WTC11 (cell line): Measurements from ENCODE around the gene NLRP5. TPM values are rescaled to one million over a fixed set of nuclear protein-coding genes. Genes with fewer than 3 reads are reported as not detected.

Source experiments
- ATAC-seq: fragments of 200-7000 bp; cut with Tn5 transposase; 2 replicates; pipeline ENCODE4 v1.10.0; 2021; ENCODE audit warnings: mild to moderate bottlenecking, moderate library complexity
- CTCF ChIA-PET: fragments of 300-600 bp; sonication (Branson Sonifier 250); formaldehyde crosslinking; loops from one replicate; lab custom pipeline; 2021; ENCODE audit warnings: antibody characterized with exemption; lab: Charles Lee
- POLR2A ChIA-PET: fragments of 350-600 bp; sonication (Branson Sonifier 250); formaldehyde crosslinking; loops from one replicate; lab custom pipeline; 2021; ENCODE audit warnings: antibody characterized with exemption; lab: Charles Lee
- DNase-seq: peaks from one replicate; pipeline ENCODE4 v3.0.0; 2021; ENCODE audit warnings: low spot score
- H3K27ac Mint-ChIP-seq: 2 replicates; pipeline ENCODE4 v1.8.0; 2021; ENCODE audit warnings: mixed read lengths
- H3K27me3 Mint-ChIP-seq: 2 replicates; pipeline ENCODE4 v1.8.0; 2021; ENCODE audit warnings: low read depth, mild to moderate bottlenecking, moderate library complexity, mixed read lengths
- H3K36me3 Mint-ChIP-seq: 2 replicates; pipeline ENCODE4 v1.8.0; 2021; ENCODE audit warnings: mixed read lengths
- H3K4me1 Mint-ChIP-seq: 2 replicates; pipeline ENCODE4 v1.8.0; 2022; ENCODE audit warnings: mixed read lengths
- H3K4me3 Mint-ChIP-seq: 2 replicates; pipeline ENCODE4 v1.8.0; 2021; ENCODE audit warnings: mild to moderate bottlenecking, moderate library complexity, mixed read lengths
- H3K9me3 Mint-ChIP-seq: 2 replicates; pipeline ENCODE4 v1.8.0; 2021; ENCODE audit warnings: mixed read lengths
- ZNF138 ChIP-seq: sonication (generic); formaldehyde crosslinking; conservative IDR thresholded peaks from 2 replicates; pipeline ENCODE4 v1.8.1; 2022; ENCODE audit warnings: mild to moderate bottlenecking, moderate library complexity, missing genetic modification reagents
- ZNF423 ChIP-seq: fragments of 250-450 bp; sonication (Bioruptor Pico); IDR thresholded peaks from 2 replicates; pipeline ENCODE4 v2.1.2; 2022; ENCODE audit warnings: mild to moderate bottlenecking, moderate library complexity
- total RNA-seq: library from RNA; stranded (reverse); gene quantifications from 3 replicates; pipeline ENCODE4 v1.2.3, GENCODE V29; 2021

NLRP5 gene
- total RNA-seq, 1 experiment from 2014 or later = not detected

DNA sequence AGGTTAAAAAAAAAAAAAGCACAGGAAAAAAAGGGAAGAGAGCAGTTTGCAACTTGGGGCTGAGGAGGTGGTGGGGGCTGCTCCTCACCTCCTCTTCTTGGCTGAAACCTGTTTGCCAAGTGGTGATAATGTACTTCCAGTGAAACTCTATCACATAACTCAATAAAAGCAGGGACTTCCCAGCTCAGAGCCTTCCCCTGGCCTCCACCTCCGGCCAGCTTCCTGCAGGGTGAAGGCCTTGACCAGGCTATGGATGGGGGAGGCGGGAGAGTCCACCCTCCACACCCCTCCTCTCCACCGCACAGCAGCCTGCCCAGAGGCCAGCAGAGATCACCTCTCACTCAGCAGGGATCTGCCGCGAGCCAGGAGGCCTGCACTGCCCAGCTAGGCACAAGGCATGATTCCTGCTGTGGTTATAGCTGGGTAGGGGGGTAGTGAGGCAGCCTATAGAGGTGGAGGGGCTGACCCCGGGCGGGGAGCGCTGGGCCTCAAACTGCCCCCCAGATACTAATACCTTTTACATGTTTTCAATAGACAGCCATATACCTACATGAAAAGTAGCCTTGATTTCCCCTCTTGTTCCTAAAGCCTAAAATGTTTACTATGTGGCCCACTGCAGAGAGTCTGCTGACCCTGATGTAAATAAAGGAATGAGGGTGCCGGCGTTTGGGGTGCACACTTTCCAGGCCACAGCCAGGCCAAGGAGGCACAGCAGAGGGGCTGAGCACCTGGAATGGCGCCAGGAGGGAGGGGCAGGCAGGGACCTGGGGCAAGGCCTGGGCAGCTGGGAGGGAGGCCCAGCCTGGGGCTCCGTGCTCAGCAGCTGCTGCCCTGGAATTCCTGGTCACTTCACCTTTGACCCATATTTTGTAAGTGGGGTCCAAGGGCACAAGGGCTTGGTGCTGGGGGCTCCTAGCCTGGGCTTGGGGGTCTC lies 124.2 kb downstream of the NLRP5 start:
- CTCF ChIA-PET = interaction anchor here (0.5 to 2.7 kb wide), 6 partner anchors 26 to 1491 kb away, joined by 3 to 10 read pairs (median 3); no protein-coding TSS in a partner anchor
- H3K27me3 Mint-ChIP-seq = no peaks in the 10 kb centered on the region
- H3K4me3 Mint-ChIP-seq = no peak overlapping the region
- TF ChIP-seq ZNF138 (CRISPR knock-in tag) = no peak
- TF ChIP-seq ZNF423 (CRISPR knock-in tag) = peak; percentile 18; the same call in 1 of the 2 replicates
- POLR2A ChIA-PET = interaction anchor here (1.5 to 1.6 kb wide), 2 partner anchors 10 to 30 kb away, joined by 3 to 4 read pairs; partner anchors contain the start of gene ZNF787
- H3K9me3 Mint-ChIP-seq = no peaks in the 10 kb centered on the region
- no peak for DNase-seq
- no peaks in the 10 kb centered on the region for H3K36me3 Mint-ChIP-seq
- no peak for ATAC-seq
- peak overlapping the region; percentile 59 for H3K27ac Mint-ChIP-seq
- H3K4me1 Mint-ChIP-seq = peaks cover 76% of the 10 kb centered on the region

Other genes with a start within 250 kb of the NLRP5 start
- not detected in 3 replicates for gene NLRP9, start 248.4 kb upstream of the NLRP5 start, total RNA-seq
- gene RFPL4A, start 227.7 kb upstream of the NLRP5 start, total RNA-seq = not detected in 3 replicates
- not detected in 3 replicates for gene RFPL4AL1, start 217.7 kb upstream of the NLRP5 start, total RNA-seq
- not detected in 3 replicates for gene NLRP11, start 154.8 kb upstream of the NLRP5 start, total RNA-seq
- not detected in 3 replicates for gene NLRP4, start 150.2 kb upstream of the NLRP5 start, total RNA-seq
- gene NLRP13, start 54.4 kb upstream of the NLRP5 start, total RNA-seq = not detected in 3 replicates
- gene NLRP8, start 38.9 kb upstream of the NLRP5 start, total RNA-seq = not detected in 3 replicates
- gene ZNF787, start 134.5 kb downstream of the NLRP5 start, total RNA-seq = 60.8 to 62.9 TPM (median 62.0 TPM) in 3 replicates
- 84.0 to 87.9 TPM (median 87.7 TPM) in 3 replicates for gene ZNF444, start 154.5 kb downstream of the NLRP5 start, total RNA-seq
- gene GALP, start 189.2 kb downstream of the NLRP5 start, total RNA-seq = not detected in 3 replicates
- gene ZSCAN5B, start 211.0 kb downstream of the NLRP5 start, total RNA-seq = not detected in 3 replicates
- gene ZSCAN5C, start 215.5 kb downstream of the NLRP5 start, total RNA-seq = not detected in 3 replicates